Thyroid gland (tissue), 4 donors: ENCODE measurements around the gene CCDC85C.

Source experiments
- POLR2A ChIP-seq, 2 donors: fragments of 450-650 bp; IDR thresholded peaks; one replicate each; pipeline ENCODE4 v1.6.1; 2017; ENCODE audit warnings: antibody characterized with exemption in 2 of 2, mild to moderate bottlenecking in 2 of 2, moderate library complexity in 1 of 2
- TF ChIP-seq, protein P1 (sequence below), 6 experiments: fragments of 200-600 bp in 3 of 6; fragments of 450-650 bp in 3 of 6; sonication (generic) in 3 of 6; IDR thresholded peaks; one replicate each; pipeline ENCODE4 v1.5.1; 2016 to 2019; ENCODE audit warnings: antibody characterized with exemption in 6 of 6, mild to moderate bottlenecking in 2 of 6, inconsistent platforms in 1 of 6, moderate library complexity in 1 of 6

DNA sequence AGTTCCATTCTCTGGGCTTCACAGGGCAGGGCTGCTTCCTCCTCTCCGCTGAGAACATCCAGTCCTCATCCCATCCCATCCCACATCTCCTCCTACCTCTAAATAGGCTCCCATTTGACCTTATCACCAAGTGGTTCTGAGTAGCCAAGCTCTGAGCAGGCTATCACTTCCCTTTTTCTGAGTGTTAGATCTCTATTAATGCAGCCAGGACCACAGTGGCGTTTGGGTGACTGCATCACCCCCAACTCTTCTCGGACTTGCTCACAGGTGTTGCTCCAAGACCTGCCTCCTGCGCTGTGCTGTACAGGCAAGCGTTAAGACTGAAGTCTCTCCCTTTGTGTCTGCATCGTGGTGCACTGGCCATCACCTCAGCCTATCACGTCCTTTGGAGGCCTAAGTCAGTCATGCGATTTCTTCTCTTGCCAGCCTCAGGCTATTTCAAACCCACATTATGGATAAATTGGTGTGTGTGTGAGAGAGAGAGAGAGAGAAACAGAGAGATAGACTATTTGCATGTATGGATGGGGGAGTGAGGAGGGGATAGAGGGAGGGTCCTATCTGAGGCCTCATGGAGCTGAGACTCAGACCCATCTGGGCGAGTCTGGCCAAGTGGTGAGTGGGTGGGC, 28.5 kb upstream of the CCDC85C start:
- TF ChIP-seq, protein P1, sequence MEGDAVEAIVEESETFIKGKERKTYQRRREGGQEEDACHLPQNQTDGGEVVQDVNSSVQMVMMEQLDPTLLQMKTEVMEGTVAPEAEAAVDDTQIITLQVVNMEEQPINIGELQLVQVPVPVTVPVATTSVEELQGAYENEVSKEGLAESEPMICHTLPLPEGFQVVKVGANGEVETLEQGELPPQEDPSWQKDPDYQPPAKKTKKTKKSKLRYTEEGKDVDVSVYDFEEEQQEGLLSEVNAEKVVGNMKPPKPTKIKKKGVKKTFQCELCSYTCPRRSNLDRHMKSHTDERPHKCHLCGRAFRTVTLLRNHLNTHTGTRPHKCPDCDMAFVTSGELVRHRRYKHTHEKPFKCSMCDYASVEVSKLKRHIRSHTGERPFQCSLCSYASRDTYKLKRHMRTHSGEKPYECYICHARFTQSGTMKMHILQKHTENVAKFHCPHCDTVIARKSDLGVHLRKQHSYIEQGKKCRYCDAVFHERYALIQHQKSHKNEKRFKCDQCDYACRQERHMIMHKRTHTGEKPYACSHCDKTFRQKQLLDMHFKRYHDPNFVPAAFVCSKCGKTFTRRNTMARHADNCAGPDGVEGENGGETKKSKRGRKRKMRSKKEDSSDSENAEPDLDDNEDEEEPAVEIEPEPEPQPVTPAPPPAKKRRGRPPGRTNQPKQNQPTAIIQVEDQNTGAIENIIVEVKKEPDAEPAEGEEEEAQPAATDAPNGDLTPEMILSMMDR (IDR thresholded peaks at IDR 0.05), result no peak
- no peak for TF ChIP-seq POLR2A (IDR thresholded peaks at IDR 0.05)
